NOMO-1 treated with DMSO at 0.1 percent for 48 hours (cell line): ENCODE results near the gene UXS1.
A peak's percentile ranks its signal among the peaks of the same experiment; 100 is the strongest.
"Not testable (repeated sequence)": the region's sequence is repeated elsewhere in the genome, so short reads cannot be mapped to it uniquely, and the experiment has no call there.

ENCODE experiments used
- DNase-seq: peaks from one replicate; lab custom pipeline; 2025; ENCODE audit not compliant: unreplicated experiment; lab: John Stamatoyannopoulos, UW

The UXS1 gene

GRCh38 chr2:106137731-106138521 lies 56.2 kb downstream of the UXS1 start:
- no peak for DNase-seq

- not testable (repeated sequence) for DNase-seq
Observed at GRCh38 chr2:106131192-106131591, 62.9 kb downstream of the UXS1 start.

GRCh38 chr2:106130251-106130998 lies 63.7 kb downstream of the UXS1 start:
- DNase-seq: no peak

- DNase-seq: no peak
Observed at GRCh38 chr2:106129592-106129991, 64.5 kb downstream of the UXS1 start.

GRCh38 chr2:106129150-106129549 lies 65.0 kb downstream of the UXS1 start:
- no peak for DNase-seq

GRCh38 chr2:106127776-106128268 lies 66.3 kb downstream of the UXS1 start:
- DNase-seq: no peak

GRCh38 chr2:106127282-106127771 lies 66.8 kb downstream of the UXS1 start:
- DNase-seq: no peak

- no peak for DNase-seq
Observed at GRCh38 chr2:106126705-106127281, 67.3 kb downstream of the UXS1 start.

GRCh38 chr2:106126295-106126694 lies 67.8 kb downstream of the UXS1 start:
- no peak for DNase-seq

GRCh38 chr2:106124905-106125549 lies 69.1 kb downstream of the UXS1 start:
- no peak for DNase-seq

GRCh38 chr2:106124106-106124756 lies 69.9 kb downstream of the UXS1 start:
- DNase-seq: no peak

GRCh38 chr2:106122157-106122556 lies 71.9 kb downstream of the UXS1 start:
- DNase-seq: no peak

- no peak for DNase-seq
Observed at GRCh38 chr2:106120432-106120831, 73.7 kb downstream of the UXS1 start.

- no peak for DNase-seq
Observed at GRCh38 chr2:106119074-106119473, 75.0 kb downstream of the UXS1 start.

- no peak for DNase-seq
Observed at GRCh38 chr2:106117882-106118684, 76.0 kb downstream of the UXS1 start.

GRCh38 chr2:106117347-106117746 lies 76.8 kb downstream of the UXS1 start:
- DNase-seq: no peak

- no peak for DNase-seq
Observed at GRCh38 chr2:106116248-106116647, 77.9 kb downstream of the UXS1 start.

- DNase-seq: no peak
Observed at GRCh38 chr2:106115665-106116064, 78.4 kb downstream of the UXS1 start.

GRCh38 chr2:106115250-106115649 lies 78.9 kb downstream of the UXS1 start:
- peak; percentile 31 for DNase-seq

- DNase-seq: no peak
Observed at GRCh38 chr2:106114166-106114565, 79.9 kb downstream of the UXS1 start.
